K562 (cell line): ENCODE measurements around the gene HS3ST4. TPM values are rescaled to one million over a fixed set of nuclear protein-coding genes. Genes with fewer than 3 reads are reported as not detected.

Experiments used
- ATAC-seq: fragments of 200-7000 bp; cut with Tn5 transposase; 3 replicates; pipeline ENCODE4 v1.9.1; 2020; ENCODE audit warnings: moderate library complexity
- BruUV-seq: library from RNA; stranded (reverse); fragments of 400-500 nt; replicated peaks from 2 replicates; lab custom pipeline; 2021; lab: Mats Ljungman, UMichigan
- CTCF ChIA-PET: fragments of 300-600 bp; formaldehyde crosslinking; extraction: SDS; loops from one replicate; lab custom pipeline; 2021; ENCODE audit warnings: low intra/inter-chr PET ratio; lab: Yijun Ruan, JAX
- POLR2A ChIA-PET: fragments of 300-600, 350-650 bp; sonication (Branson Sonifier 250); formaldehyde crosslinking; extraction: SDS; loops from one replicate; lab custom pipeline; 2021; ENCODE audit warnings: antibody characterized with exemption, inconsistent platforms; lab: Yijun Ruan, JAX
- DNase-seq, 4 experiments: peaks; one replicate each; pipeline versions ENCODE4 v3.0.0 to v3.0.0-alpha.2; 2011 to 2018; ENCODE audit warnings: low spot score in 3 of 4, mixed read lengths in 3 of 4; ENCODE audit errors: extremely low read depth in 1 of 4
- FAIRE-seq: peaks from 2 replicates; lab custom pipeline; 2011; peaks lifted over from hg19 to GRCh38; lab: Jason Lieb, UNC
- H2AFZ ChIP-seq: 2 replicates; pipeline ENCODE4 v1.6.0; 2011; ENCODE audit warnings: low read depth, low read length, control low read depth, inconsistent platforms
- H3K27ac ChIP-seq: fragments of 200-600 bp; 3 replicates; pipeline ENCODE4 v1.8.0; 2011; ENCODE audit warnings: low read depth, mild to moderate bottlenecking, control low read depth, inconsistent platforms, low read length, moderate library complexity, mixed read lengths; ENCODE audit errors: extremely low read depth
- H3K27me3 ChIP-seq, 2 experiments: fragments of 300-600 bp in 1 of 2; 2 replicates in 1 of 2; 3 replicates in 1 of 2; pipeline versions ENCODE4 v1.6.0 to v1.8.0; 2011; ENCODE audit warnings: inconsistent platforms in 2 of 2, low read length in 2 of 2, mild to moderate bottlenecking in 1 of 2, mixed read lengths in 1 of 2, moderate library complexity in 1 of 2; ENCODE audit not compliant: control insufficient read depth in 2 of 2, insufficient read depth in 2 of 2
- H3K36me3 ChIP-seq: fragments of 300-600 bp; 3 replicates; pipeline ENCODE4 v1.8.0; 2011; ENCODE audit warnings: mild to moderate bottlenecking, low read length, inconsistent platforms; ENCODE audit not compliant: control insufficient read depth, insufficient read depth
- H3K4me1 ChIP-seq, 2 experiments: fragments of 200-600 bp in 1 of 2; replicated peaks in 1 of 2; 2 replicates in 1 of 2; 3 replicates in 1 of 2; pipeline versions ENCODE4 v1.5.1 to v1.8.0; 2011; ENCODE audit warnings: inconsistent platforms in 2 of 2, low read length in 2 of 2, mild to moderate bottlenecking in 1 of 2, mixed read lengths in 1 of 2, moderate library complexity in 1 of 2; ENCODE audit not compliant: control insufficient read depth in 2 of 2, insufficient read depth in 2 of 2
- H3K4me2 ChIP-seq: 2 replicates; pipeline ENCODE4 v1.6.1; 2011; ENCODE audit warnings: low read length, control low read depth, inconsistent platforms, mixed read lengths; ENCODE audit not compliant: insufficient read depth
- H3K4me3 ChIP-seq: fragments of 200-600 bp; sonication (generic), shearing (Covaris generic); 2 replicates; pipeline ENCODE4 v1.5.1; 2016; ENCODE audit warnings: control low read depth, inconsistent platforms
- H3K79me2 ChIP-seq: fragments of 200-600 bp; 3 replicates; pipeline ENCODE4 v1.8.0; 2011; ENCODE audit warnings: low read length, inconsistent platforms; ENCODE audit not compliant: control insufficient read depth, insufficient read depth
- H3K9ac ChIP-seq, 2 experiments: 2 replicates each; pipeline versions ENCODE4 v1.6.0 to v1.6.1; 2011; ENCODE audit warnings: low read depth in 2 of 2, low read length in 2 of 2, control low read depth in 1 of 2, inconsistent platforms in 1 of 2, mild to moderate bottlenecking in 1 of 2, mixed read lengths in 1 of 2; ENCODE audit not compliant: insufficient read depth in 1 of 2
- H3K9me1 ChIP-seq: one replicate; pipeline ENCODE4 v1.6.0; 2011; ENCODE audit warnings: inconsistent platforms, mild to moderate bottlenecking, low read length, moderate library complexity; ENCODE audit not compliant: control insufficient read depth, insufficient read depth
- H3K9me3 ChIP-seq: replicated peaks from 2 replicates; pipeline ENCODE4 v1.5.1; 2011; ENCODE audit warnings: low read depth, low read length, inconsistent platforms; ENCODE audit not compliant: control insufficient read depth, insufficient read depth
- H4K20me1 ChIP-seq: replicated peaks from 2 replicates; pipeline ENCODE4 v1.6.1; 2011; ENCODE audit warnings: low read length, inconsistent platforms, mixed read lengths; ENCODE audit not compliant: control insufficient read depth, insufficient read depth
- ETV5 ChIP-seq: sonication (generic); formaldehyde crosslinking; IDR thresholded peaks from 2 replicates; pipeline ENCODE4 v1.4.0; 2020; ENCODE audit warnings: low read depth, mild to moderate bottlenecking, missing genetic modification reagents
- MECOM ChIP-seq: fragments of 250-450 bp; sonication (Bioruptor Pico); IDR thresholded peaks from 2 replicates; pipeline ENCODE4 v1.8.0; 2022; ENCODE audit warnings: inconsistent platforms
- RFX1 ChIP-seq: fragments of 450-650 bp; IDR thresholded peaks from 2 replicates; pipeline ENCODE4 v1.6.1; 2016; ENCODE audit warnings: mild to moderate bottlenecking, moderate library complexity
- SRSF1 ChIP-seq: fragments of 200-400 bp; formaldehyde crosslinking; IDR thresholded peaks from 2 replicates; pipeline ENCODE4 v1.6.1; 2017; ENCODE audit warnings: mild to moderate bottlenecking, low read depth, low read length, moderate library complexity
- THRB ChIP-seq: fragments of 450-650 bp; formaldehyde crosslinking; conservative IDR thresholded peaks from 2 replicates; pipeline ENCODE4 v1.4.0; 2022; ENCODE audit warnings: mild to moderate bottlenecking, missing genetic modification characterization
- ZNF146 ChIP-seq: IDR thresholded peaks from one replicate; pipeline ENCODE4 v1.6.1; 2018; ENCODE audit warnings: missing compliant biosample characterization; ENCODE audit not compliant: unreplicated experiment
- ZNF347 ChIP-seq: fragments of 450-650 bp; formaldehyde crosslinking; IDR thresholded peaks from 2 replicates; pipeline ENCODE4 v1.4.0; 2020; ENCODE audit warnings: low read depth, mild to moderate bottlenecking, moderate library complexity
- ZNF785 ChIP-seq: fragments of 250-450 bp; sonication (Bioruptor Pico); IDR thresholded peaks from 2 replicates; pipeline ENCODE4 v1.4.0; 2020; ENCODE audit warnings: mild to moderate bottlenecking
- WGBS: fragments of 100-300 bp; shearing (Covaris generic); methylation state at CpG from one replicate; pipeline ENCODE4 v1.1.6; 2016; ENCODE audit warnings: low coverage, mixed read lengths; ENCODE audit not compliant: insufficient coverage; ENCODE audit errors: missing lambda C conversion rate; 5-methylcytosine and 5-hydroxymethylcytosine counted together
- in situ Hi-C: fragments of 300-500 bp; cut with MboI; formaldehyde crosslinking; loops from 4 replicates; pipeline ENCODE4 v1.15.0; 2018; ENCODE audit warnings: inconsistent platforms, mixed read lengths
- intact Hi-C: fragments of 100-400 bp; cut with micrococcal nuclease; formaldehyde crosslinking; loops from 2 replicates; pipeline ENCODE4 v1.14.2; 2022
- polyA plus RNA-seq, 8 experiments: library from polyadenylated mRNA; depleted of rRNA in 4 of 8; stranded (reverse) in 5 of 8; unstranded in 3 of 8; fragments of >200 nt; fragmentation: Nextera tagmentation in 2 of 8; fragmentation: Illumina TruSeq in 1 of 8; extraction: Ambion mirVana in 2 of 8; extraction: Trizol in 1 of 8; gene quantifications; 2 replicates each; pipeline versions ENCODE4 v1.2.1 to v1.2.3, GENCODE V29; 2011 to 2014; ENCODE audit warnings: inconsistent platforms in 1 of 8, missing spikeins in 1 of 8
- total RNA-seq, 7 experiments: library from RNA; depleted of rRNA in 6 of 7; stranded (reverse); fragments of >200 nt in 6 of 7; fragmentation: Illumina TruSeq in 2 of 7; extraction: Trizol in 2 of 7; gene quantifications; 2 replicates each; pipeline versions ENCODE4 v1.2.1 to v1.2.3, GENCODE V29; 2011 to 2021; ENCODE audit warnings: low replicate concordance in 1 of 7

HS3ST4 gene
- total and polyA plus RNA-seq, 9 of the 15 experiments (the other 6 are each of a cell fraction or from before 2014, with no cell fraction given), result not detected

- Histone ChIP-seq H3K4me3 (no peak overlapping the region), H3K27ac (no peak overlapping the region), H3K9me3 (no peaks in the 10 kb centered on the region), H3K9ac (no peak overlapping the region), H3K79me2 (no peaks in the 10 kb centered on the region), H3K4me1 (no peaks in the 10 kb centered on the region), H4K20me1 (no peaks in the 10 kb centered on the region; the same call in 1 of the 2 replicates), H3K4me2 (no peak overlapping the region), H3K27me3 (peaks cover 8 to 10% of the 10 kb centered on the region in 2 experiments; a peak in 2 of 5 replicates), H3K36me3 (no peaks in the 10 kb centered on the region), H3K9me1 (no peaks in the 10 kb centered on the region), H2AFZ (no peak overlapping the region)
- ATAC-seq (no peak), FAIRE-seq (no peak), DNase-seq (no peak)
- CTCF ChIA-PET, result no interaction called here
- intact Hi-C loops, result no loop called here
- whole genome bisulfite sequencing, result 0% methylated on average over 6 of the region's 6 CpGs
- no TSS peak for BruUV-seq
- POLR2A ChIA-PET, result interaction anchor here (1.9 kb wide), 1 partner anchor 11 kb away, joined by 5 read pairs; no protein-coding TSS in a partner anchor
- TF ChIP-seq MECOM (CRISPR knock-in tag), result no peak
- no peak for TF ChIP-seq ZNF146 (CRISPR knock-in tag)
- no peak for TF ChIP-seq ZNF347 (CRISPR knock-in tag)
- no peak for TF ChIP-seq ZNF785
- no peak for TF ChIP-seq RFX1
- no peak for TF ChIP-seq THRB (CRISPR knock-in tag)
- TF ChIP-seq ETV5, result no peak
- no peak for TF ChIP-seq SRSF1
- in situ Hi-C loops, result no loop called here
Measured at GRCh38 chr16:25700547-25700946, 8.8 kb downstream of the HS3ST4 start.
